ENCODE results near the gene INPP4A. TPM values are rescaled to one million over a fixed set of nuclear protein-coding genes. Genes with fewer than 3 reads are reported as not detected.

INPP4A gene
- total and polyA plus RNA-seq, 2 donors (not counting 3 experiments of a cell fraction or from before 2014, with no cell fraction given): 14.9 to 28.8 TPM

- Histone ChIP-seq H3K27me3 (ENCODE audit: control insufficient read depth in 2 of 2, insufficient read depth in 2 of 2, low read length in 2 of 2) (no peaks in the 10 kb centered on the region), H3K9me3 (replicated peaks; ENCODE audit: control insufficient read depth, insufficient read depth, low read length) (no peaks in the 10 kb centered on the region), H3K9ac (replicated peaks; ENCODE audit: extremely low read depth, insufficient read depth, low read length) (no peak overlapping the region), H3K4me1 (ENCODE audit: control insufficient read depth, extremely low read depth, insufficient read depth, low read length) (no peaks in the 10 kb centered on the region), H4K20me1 (replicated peaks; ENCODE audit: control insufficient read depth, extremely low read depth, insufficient read depth, low read length) (no peaks in the 10 kb centered on the region), H3K27ac (ENCODE audit: insufficient read depth, low read depth, low read length) (no peak overlapping the region), H3K79me2 (ENCODE audit: control insufficient read depth, insufficient read depth, low read length) (no peaks in the 10 kb centered on the region), H3K4me2 (ENCODE audit: insufficient read depth, low read length) (no peak overlapping the region), H3K9me1 (replicated peaks; ENCODE audit: control insufficient read depth, extremely low read depth, insufficient read depth, low read length) (no peaks in the 10 kb centered on the region), H3K36me3 (ENCODE audit: control insufficient read depth in 2 of 2, extremely low read depth in 1 of 2, insufficient read depth in 2 of 2, low read length in 2 of 2) (peaks cover 0 to 1% of the 10 kb centered on the region in 2 experiments), H3K4me3 (replicated peaks in 1 of 3; ENCODE audit: insufficient read depth in 1 of 3, low read depth in 1 of 3, low read length in 3 of 3) (no peak overlapping the region), H2AFZ (ENCODE audit: low read depth, low read length) (no peak overlapping the region)
- dilution Hi-C loops (cut with MboI; ENCODE audit: extremely low pct_ligation_motif_present, low sequenced_read_pairs) (no loop called here), intact Hi-C loops (cut with micrococcal nuclease) (no loop called here)
- ChIA-PET CTCF (interaction anchor here (0.9 to 2.3 kb wide), 8 partner anchors 10 to 103 kb away, joined by 3 to 15 read pairs (median 4); no protein-coding TSS in a partner anchor), POLR2A (no interaction called here)
- FAIRE-seq (no peak), DNase-seq (ENCODE audit: low read depth, low spot score) (peak; percentile 18)
- no TSS peak for BruUV-seq (replicated peaks)
- TF ChIP-seq EZH2 (IDR thresholded peaks at IDR 0.05; ENCODE audit: borderline replicate concordance, low read depth, low read length, severe bottlenecking): no peak
- no peak for TF ChIP-seq FOS (IDR thresholded peaks at IDR 0.05; ENCODE audit: borderline replicate concordance, insufficient read depth, low read length)
- TF ChIP-seq GATA2 (IDR thresholded peaks at IDR 0.05; ENCODE audit: insufficient read depth, insufficient read length, low read depth, low read length): no peak
- no peak for TF ChIP-seq POLR2AphosphoS5 (IDR thresholded peaks at IDR 0.05; ENCODE audit: insufficient read depth, low read depth, low read length)
- no peak for TF ChIP-seq MYC (IDR thresholded peaks at IDR 0.05; ENCODE audit: low read depth, low read length)
- TF ChIP-seq POLR2A (IDR thresholded peaks at IDR 0.05; ENCODE audit: low read depth, low read length): no peak
- no peak for TF ChIP-seq JUN (IDR thresholded peaks at IDR 0.05; ENCODE audit: borderline replicate concordance, insufficient read depth, insufficient read length, low read depth)
- no peak for TF ChIP-seq CTCF (IDR thresholded peaks at IDR 0.05; ENCODE audit: extremely low read depth in 1 of 2, insufficient read depth in 1 of 2, low read depth in 1 of 2, low read length in 2 of 2)
- TF ChIP-seq MAX (IDR thresholded peaks at IDR 0.05; ENCODE audit: insufficient read depth, insufficient read length): no peak
These were observed 70.8 kb downstream of the INPP4A start for GRCh38 chr2:98515250-98515991.

All from endothelial cell of umbilical vein (primary cell).